Forelimb muscle (tissue), 1 donor: ENCODE data around the gene SRPX. TPM values are rescaled to one million over a fixed set of nuclear protein-coding genes. Genes with fewer than 3 reads are reported as not detected.

Source experiments
- DNase-seq: peaks from one replicate; pipeline ENCODE4 v3.0.0-alpha.2; 2013; ENCODE audit warnings: low read depth
- polyA plus RNA-seq: library from polyadenylated mRNA; unstranded; fragments of 120-200 nt; gene quantifications from one replicate; pipeline ENCODE4 v1.2.1, GENCODE V29; 2013; ENCODE audit not compliant: insufficient read length

The SRPX gene
- polyA plus RNA-seq, 1 donor, result 26.6 TPM

GRCh38 chrX:38211891-38212635 is 8.6 kb downstream of the SRPX start:
- no peak for DNase-seq

GRCh38 chrX:38206542-38206941 is 14.1 kb downstream of the SRPX start:
- no peak for DNase-seq

GRCh38 chrX:38206036-38206435 is 14.6 kb downstream of the SRPX start:
- DNase-seq, result no peak

- no peak for DNase-seq
These were observed 15.6 kb downstream of the SRPX start for GRCh38 chrX:38205039-38205438.

- no peak for DNase-seq
These were observed 28.5 kb downstream of the SRPX start for GRCh38 chrX:38192007-38192810.

DNA sequence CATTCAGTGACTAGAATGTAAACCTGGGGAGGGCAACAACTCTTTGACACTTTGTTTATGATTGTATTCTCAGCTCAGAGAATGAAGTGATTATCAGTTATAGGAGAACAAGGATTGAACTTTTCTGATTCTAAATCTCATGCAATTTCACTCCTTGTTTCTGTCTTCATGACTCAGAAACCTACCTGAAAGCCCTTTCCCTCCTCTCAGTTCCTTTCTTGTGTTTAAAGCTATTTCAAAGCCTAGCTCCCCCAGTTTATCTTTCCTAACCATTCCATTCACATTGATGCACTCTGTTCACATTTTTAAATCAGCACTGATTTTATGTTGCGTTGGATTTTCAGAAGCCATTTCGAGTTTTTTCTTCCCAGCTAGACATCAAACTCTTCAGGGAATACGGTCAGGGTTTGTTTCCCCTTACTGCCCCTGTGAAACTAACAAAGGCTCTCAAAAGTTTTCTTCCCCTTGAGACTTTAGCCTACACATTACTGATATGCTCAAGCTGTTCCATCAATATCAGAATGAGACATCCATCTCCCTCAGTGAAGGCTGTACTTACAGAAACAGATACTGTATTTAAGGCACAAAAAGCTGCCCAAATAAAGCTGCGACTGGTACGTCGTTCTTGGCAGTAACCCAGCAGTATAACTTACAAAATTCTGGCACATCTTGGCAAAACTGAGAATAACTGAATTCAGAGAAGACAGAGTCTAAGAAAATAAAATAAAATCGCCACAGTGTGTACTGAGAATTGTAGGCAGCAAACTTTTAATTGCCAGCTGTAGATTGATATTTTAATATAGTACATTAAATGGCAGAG is 31.0 kb downstream of the SRPX start:
- no peak for DNase-seq

GRCh38 chrX:38183596-38183995 is 37.1 kb downstream of the SRPX start:
- DNase-seq, result peak; percentile 36

DNA sequence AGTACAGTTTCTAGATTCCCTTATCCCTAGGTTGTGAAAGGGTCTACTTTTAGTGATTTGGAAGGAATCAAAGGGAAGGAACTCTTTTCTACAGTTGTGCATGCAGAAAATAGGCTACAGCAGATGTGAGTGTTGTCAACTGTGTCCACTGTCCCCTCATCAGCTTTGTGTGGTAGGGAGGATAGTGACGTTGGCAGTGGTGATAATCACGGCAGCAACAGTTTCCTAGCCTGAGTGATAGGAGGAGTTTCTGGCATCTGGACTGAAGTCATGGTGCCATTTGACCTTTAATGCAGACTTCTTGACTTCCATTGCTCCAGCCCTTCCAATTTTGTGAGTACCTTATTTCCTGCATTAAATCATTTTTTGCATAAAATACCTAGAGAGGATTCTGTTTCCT is 39.3 kb downstream of the SRPX start:
- DNase-seq, result no peak

DNA sequence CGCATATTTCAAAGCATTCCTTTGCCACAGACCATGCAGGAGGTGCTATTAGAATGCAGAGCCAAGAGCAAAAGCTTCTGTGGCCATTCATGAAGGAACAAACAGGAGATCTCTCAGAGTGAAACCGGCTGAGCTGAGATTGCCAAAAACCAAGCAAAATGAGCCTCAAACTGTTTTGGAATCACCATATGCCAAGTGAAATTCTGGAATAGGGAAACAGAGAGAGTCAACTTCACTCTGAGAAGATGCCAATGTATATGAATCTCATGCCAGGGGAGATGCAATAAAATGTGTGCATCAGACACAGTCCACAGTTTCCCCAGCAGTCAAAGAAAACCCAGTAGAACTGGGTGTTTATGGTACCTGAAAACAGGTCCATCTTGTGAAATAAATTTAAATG is 42.3 kb downstream of the SRPX start:
- no peak for DNase-seq

- DNase-seq, result no peak
These were observed 45.5 kb downstream of the SRPX start for GRCh38 chrX:38175139-38175538.

DNA sequence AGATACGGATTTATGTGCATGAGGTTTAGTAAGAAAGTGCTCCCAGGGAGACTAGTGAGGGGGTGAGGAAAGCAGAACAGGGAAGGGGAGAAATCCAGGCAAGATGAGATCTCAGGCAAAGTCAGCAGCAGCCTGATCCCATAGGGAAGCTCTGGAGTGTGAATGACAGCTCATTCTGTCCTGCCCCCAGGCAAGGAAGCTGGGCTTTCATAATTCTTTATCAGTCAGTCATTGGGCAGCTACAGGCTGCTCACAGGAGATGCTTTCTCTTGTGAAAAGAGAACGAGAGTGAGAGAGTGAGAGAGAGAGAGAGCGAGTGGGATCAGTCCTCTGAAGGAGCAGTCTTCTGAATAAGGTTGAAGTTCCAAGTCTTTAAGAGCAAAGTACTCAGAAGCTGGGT is 48.1 kb downstream of the SRPX start:
- DNase-seq, result no peak

DNA sequence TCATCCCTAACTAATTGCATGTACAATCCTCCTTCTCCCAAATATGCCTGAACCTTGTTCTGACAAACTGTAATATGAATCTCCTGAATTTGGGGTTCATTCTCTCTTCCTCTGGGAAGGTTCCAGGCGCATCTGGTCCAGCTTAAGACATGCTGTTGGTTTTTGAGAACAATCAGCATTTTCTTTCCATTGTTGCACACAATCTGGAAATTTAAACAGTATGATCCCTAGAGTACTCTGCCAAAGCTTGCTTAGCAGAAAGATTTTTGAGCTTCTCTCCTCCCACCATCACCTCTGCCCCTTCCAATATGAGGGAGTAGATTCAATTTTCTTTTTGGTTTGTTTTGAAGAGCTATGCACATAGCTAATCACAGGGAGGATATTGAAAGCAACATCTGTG is 50.1 kb downstream of the SRPX start:
- no peak for DNase-seq

- DNase-seq, result no peak
These were observed 54.1 kb downstream of the SRPX start for GRCh38 chrX:38166478-38167083.

GRCh38 chrX:38165023-38165422 is 55.6 kb downstream of the SRPX start:
- no peak for DNase-seq

DNA sequence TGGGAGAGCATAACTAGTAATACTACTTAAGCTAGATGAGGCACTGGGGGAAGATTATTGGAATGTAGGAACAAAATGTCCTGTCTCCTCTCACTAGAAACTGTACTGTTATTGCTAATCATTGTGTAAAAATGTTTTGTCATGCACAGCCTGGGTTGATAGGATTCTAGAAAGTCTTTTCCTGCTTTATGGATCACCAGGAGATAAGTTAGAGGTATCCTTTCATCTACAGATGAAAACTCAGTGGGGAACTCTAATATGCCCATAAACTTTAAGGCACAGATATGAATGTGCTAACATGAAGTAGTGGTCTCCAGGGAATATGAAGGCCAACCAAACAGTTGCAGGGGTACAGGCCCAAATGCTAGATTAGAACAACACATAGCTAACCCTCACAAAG is 57.5 kb downstream of the SRPX start:
- DNase-seq, result no peak

GRCh38 chrX:38156838-38157237 is 63.8 kb downstream of the SRPX start:
- DNase-seq, result no peak

DNA sequence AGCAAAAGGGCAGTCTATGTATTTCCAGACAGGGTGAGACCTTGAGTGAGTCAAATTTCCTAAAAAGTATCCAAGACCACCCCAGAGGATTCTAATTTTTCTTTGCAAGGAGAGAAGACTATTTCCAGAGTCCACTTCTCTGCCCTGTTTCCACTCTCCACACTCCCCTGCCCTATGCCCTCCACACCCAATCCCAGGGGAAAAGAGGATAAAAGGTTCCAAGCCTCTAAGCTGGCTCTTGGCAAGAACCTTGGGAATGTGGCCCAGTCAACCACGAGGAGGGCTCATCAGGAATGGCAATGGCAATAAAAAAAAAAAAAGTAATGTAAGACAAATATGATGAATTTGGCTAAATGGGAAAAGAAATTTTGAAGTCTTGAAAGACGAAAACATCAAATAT is 65.9 kb downstream of the SRPX start:
- no peak for DNase-seq

- no peak for DNase-seq
These were observed 66.3 kb downstream of the SRPX start for GRCh38 chrX:38154340-38154739.

- DNase-seq, result no peak
These were observed 69.2 kb downstream of the SRPX start for GRCh38 chrX:38151441-38151840.

GRCh38 chrX:38150993-38151392 is 69.7 kb downstream of the SRPX start:
- DNase-seq, result no peak

GRCh38 chrX:38149016-38149415 is 71.7 kb downstream of the SRPX start:
- no peak for DNase-seq

DNA sequence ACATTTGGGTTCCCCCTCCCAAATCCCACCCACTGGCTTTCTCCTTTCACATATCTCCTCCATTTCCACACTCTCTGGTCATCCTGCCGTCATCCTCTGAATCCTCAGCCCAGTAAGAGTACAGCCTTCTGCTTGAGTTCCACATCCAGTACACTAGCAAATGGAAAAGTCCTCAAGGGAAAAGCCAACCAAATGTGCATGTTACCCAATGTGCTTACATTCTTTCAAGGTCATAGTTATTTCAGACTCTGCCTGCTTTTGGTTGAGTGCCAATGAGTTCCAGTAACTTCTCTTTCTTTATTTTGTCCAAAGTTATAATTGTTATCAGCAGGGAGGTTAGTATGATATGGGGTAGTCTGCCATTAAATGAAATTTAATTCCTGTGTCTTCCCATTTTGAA is 78.1 kb downstream of the SRPX start:
- no peak for DNase-seq
